Measurements from ENCODE around the gene MSL1. TPM values are rescaled to one million over a fixed set of nuclear protein-coding genes. Genes with fewer than 3 reads are reported as not detected.
"Not testable (repeated sequence)": the region's sequence is repeated elsewhere in the genome, so short reads cannot be mapped to it uniquely, and the experiment has no call there.

MSL1 gene
- total RNA-seq, 1 donor from 2014 or later: 84.4 TPM

DNA sequence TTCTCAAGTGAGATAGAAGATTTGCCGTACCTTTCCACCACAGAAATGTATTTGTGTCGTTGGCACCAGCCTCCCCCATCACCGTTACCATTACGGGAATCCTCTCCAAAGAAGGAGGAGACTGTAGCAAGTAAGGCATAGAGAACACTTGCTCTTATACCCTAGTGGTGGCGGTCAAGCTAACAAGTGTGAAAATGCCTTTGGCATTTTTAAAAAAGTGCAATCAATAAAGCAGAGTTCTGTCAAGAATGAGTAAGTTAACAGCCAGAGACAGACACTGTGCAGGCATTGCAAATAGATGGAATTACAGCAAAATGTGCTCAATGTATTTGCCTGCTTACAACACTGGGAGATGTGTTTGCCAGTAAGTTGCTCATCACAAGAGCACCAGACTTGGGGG, 7.7 kb downstream of the MSL1 start:
- ATAC-seq: no peak
- intact Hi-C loops (cut with DNase I): no loop called here
- peaks cover 90% of the 10 kb centered on the region for H3K36me3 ChIP-seq

GRCh38 chr17:40130352-40131042, 8.7 kb downstream of the MSL1 start:
- H3K9me3 ChIP-seq: no peaks in the 10 kb centered on the region
- ATAC-seq (peak; percentile 93), DNase-seq (no peak)
- intact Hi-C loops (cut with DNase I): no loop called here
- TF ChIP-seq, protein P1, sequence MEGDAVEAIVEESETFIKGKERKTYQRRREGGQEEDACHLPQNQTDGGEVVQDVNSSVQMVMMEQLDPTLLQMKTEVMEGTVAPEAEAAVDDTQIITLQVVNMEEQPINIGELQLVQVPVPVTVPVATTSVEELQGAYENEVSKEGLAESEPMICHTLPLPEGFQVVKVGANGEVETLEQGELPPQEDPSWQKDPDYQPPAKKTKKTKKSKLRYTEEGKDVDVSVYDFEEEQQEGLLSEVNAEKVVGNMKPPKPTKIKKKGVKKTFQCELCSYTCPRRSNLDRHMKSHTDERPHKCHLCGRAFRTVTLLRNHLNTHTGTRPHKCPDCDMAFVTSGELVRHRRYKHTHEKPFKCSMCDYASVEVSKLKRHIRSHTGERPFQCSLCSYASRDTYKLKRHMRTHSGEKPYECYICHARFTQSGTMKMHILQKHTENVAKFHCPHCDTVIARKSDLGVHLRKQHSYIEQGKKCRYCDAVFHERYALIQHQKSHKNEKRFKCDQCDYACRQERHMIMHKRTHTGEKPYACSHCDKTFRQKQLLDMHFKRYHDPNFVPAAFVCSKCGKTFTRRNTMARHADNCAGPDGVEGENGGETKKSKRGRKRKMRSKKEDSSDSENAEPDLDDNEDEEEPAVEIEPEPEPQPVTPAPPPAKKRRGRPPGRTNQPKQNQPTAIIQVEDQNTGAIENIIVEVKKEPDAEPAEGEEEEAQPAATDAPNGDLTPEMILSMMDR (IDR thresholded peaks at IDR 0.05): no peak
- peaks cover 96% of the 10 kb centered on the region for H3K36me3 ChIP-seq
- no peaks in the 10 kb centered on the region for H3K27me3 ChIP-seq
- H3K4me1 ChIP-seq: peaks cover 2% of the 10 kb centered on the region
- H3K27ac ChIP-seq: peak overlapping the region; percentile 62
- H3K4me3 ChIP-seq: no peak overlapping the region

More for the DNA sequence above, 7.7 kb downstream of the MSL1 start:
- H3K27me3 ChIP-seq: no peaks in the 10 kb centered on the region
- H3K4me3 ChIP-seq: no peak overlapping the region
- no peak overlapping the region for H3K27ac ChIP-seq
- H3K4me1 ChIP-seq: peaks cover 12% of the 10 kb centered on the region
- DNase-seq: no peak
- TF ChIP-seq, protein P1 (IDR thresholded peaks at IDR 0.05): no peak
- H3K9me3 ChIP-seq: no peaks in the 10 kb centered on the region

DNA sequence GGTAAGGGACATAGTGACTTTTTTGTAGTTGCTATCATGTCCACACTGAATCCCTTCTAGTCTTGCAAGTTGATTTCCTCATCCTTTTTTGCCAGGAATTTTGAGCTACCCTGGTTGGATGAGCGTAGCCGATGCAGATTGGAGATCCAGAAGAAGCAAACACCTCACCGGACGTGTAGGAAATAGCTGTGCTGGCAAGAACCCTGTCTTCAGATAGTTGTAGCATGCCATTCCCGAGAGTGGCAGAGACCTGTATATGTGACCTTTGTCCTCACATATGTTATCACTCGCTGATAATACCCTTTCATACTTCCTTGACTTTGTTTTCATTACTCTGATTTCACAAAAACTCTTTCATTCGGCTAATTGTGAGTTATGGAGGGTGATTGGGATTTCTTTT, 12.4 kb downstream of the MSL1 start:
- DNase-seq (no peak), ATAC-seq (no peak)
- intact Hi-C loops (cut with DNase I): no loop called here
- TF ChIP-seq, protein P1 (IDR thresholded peaks at IDR 0.05): no peak
- H3K27me3 ChIP-seq: no peaks in the 10 kb centered on the region
- no peak overlapping the region for H3K27ac ChIP-seq
- no peak overlapping the region for H3K4me3 ChIP-seq
- H3K36me3 ChIP-seq: peaks cover 75% of the 10 kb centered on the region
- H3K9me3 ChIP-seq: no peaks in the 10 kb centered on the region
- peaks cover 4% of the 10 kb centered on the region for H3K4me1 ChIP-seq

- no peak overlapping the region for H3K4me3 ChIP-seq
- intact Hi-C loops (cut with DNase I): no loop called here
- ATAC-seq (no peak), DNase-seq (no peak)
- H3K9me3 ChIP-seq: no peaks in the 10 kb centered on the region
- TF ChIP-seq, protein P1 (IDR thresholded peaks at IDR 0.05): no peak
- peaks cover 62% of the 10 kb centered on the region for H3K36me3 ChIP-seq
- peaks cover 8% of the 10 kb centered on the region for H3K4me1 ChIP-seq
- H3K27me3 ChIP-seq: no peaks in the 10 kb centered on the region
- H3K27ac ChIP-seq: no peak overlapping the region
These were observed 14.0 kb downstream of the MSL1 start for GRCh38 chr17:40135817-40136216.

- no peaks in the 10 kb centered on the region for H3K27me3 ChIP-seq
- intact Hi-C loops (cut with DNase I): no loop called here
- H3K36me3 ChIP-seq: peaks cover 58% of the 10 kb centered on the region
- H3K4me3 ChIP-seq: peak overlapping the region; percentile 77
- peaks cover 15% of the 10 kb centered on the region for H3K4me1 ChIP-seq
- no peaks in the 10 kb centered on the region for H3K9me3 ChIP-seq
- ATAC-seq: no peak
- TF ChIP-seq, protein P1 (IDR thresholded peaks at IDR 0.05): no peak
- H3K27ac ChIP-seq: peak overlapping the region; percentile 92
- no peak for DNase-seq
These were observed 17.8 kb downstream of the MSL1 start for GRCh38 chr17:40139566-40140058.

- DNase-seq; H3K4me3 ChIP-seq; intact Hi-C loops (cut with DNase I); H3K27ac ChIP-seq; H3K9me3 ChIP-seq; H3K27me3 ChIP-seq; ATAC-seq: not testable (repeated sequence)
- Histone ChIP-seq H3K36me3 (peaks cover 63% of the 10 kb centered on the region), H3K4me1 (peaks cover 23% of the 10 kb centered on the region)
These were observed 21.4 kb downstream of the MSL1 start for GRCh38 chr17:40143166-40143565.
